Activated effector memory CD4-positive, alpha-beta T cell treated with anti-CD3 and anti-CD28 coated beads, Interleukin-2, amount 50 U/mL, for 16 hours (primary cell): ENCODE data around the gene PPFIBP1.

ENCODE experiments used
- DNase-seq: peaks from one replicate; pipeline ENCODE4 v3.0.0-alpha.2; 2020

Gene PPFIBP1

GRCh38 chr12:27674989-27675388 is 151.0 kb downstream of the PPFIBP1 start:
- no peak for DNase-seq

- no peak for DNase-seq
Observed at GRCh38 chr12:27680619-27681018, 156.6 kb downstream of the PPFIBP1 start.

GRCh38 chr12:27682534-27682933 is 158.5 kb downstream of the PPFIBP1 start:
- DNase-seq: no peak

DNA sequence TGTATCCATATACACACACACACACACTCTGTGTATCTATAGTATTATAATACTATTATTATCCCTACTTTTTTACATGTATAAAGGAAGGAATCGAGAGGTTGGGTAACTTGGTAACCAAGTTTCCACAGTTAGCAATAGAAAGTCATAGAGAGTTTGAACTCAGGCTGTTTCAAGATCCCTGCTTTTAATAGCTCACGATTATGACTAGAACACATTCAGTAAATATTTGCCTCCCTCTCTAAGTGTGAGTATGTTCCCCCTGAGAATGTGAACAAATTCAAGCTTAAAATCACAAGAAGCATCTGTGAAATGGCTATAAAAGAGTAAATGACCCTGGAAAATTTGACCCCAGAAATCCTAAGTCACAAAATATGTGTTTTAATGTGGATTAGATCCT is 161.3 kb downstream of the PPFIBP1 start:
- no peak for DNase-seq

DNA sequence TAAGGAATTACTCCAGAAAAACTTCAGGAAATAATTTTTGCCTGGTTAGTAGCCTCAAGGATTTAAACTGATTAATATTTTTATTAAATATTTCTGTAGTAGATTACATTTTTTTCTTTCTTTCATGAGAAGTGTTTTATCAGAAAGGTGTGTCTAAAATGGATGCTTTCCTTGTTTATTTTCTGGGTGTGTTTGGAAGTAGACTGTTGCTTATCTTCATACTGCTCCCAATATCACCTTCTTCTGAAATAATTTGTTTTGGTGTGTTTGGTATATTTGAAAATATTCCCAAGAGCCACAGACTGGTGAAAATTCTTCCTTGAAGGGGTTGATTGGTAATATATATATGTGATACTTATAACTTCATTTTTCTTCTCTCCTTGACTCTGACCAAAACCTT is 162.1 kb downstream of the PPFIBP1 start:
- DNase-seq: no peak

DNA sequence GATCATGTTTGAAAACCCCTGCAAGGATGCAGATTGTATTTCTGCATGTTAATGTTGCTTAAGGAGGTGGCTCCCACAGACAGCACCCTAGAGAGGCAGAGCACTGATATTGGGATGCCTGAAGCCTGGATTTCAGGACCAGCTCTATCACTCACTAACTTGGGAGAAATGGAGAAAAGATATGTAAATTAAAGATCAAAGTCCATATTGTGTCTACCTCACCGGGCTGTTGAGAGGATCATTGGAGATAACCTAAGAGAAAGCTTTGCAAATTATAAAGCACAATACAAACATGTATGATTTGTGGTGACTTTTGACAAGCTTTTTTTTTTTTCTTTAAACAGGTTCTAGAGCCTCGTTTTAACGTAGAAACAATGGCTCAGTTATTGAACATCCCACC is 164.7 kb downstream of the PPFIBP1 start:
- no peak for DNase-seq

DNA sequence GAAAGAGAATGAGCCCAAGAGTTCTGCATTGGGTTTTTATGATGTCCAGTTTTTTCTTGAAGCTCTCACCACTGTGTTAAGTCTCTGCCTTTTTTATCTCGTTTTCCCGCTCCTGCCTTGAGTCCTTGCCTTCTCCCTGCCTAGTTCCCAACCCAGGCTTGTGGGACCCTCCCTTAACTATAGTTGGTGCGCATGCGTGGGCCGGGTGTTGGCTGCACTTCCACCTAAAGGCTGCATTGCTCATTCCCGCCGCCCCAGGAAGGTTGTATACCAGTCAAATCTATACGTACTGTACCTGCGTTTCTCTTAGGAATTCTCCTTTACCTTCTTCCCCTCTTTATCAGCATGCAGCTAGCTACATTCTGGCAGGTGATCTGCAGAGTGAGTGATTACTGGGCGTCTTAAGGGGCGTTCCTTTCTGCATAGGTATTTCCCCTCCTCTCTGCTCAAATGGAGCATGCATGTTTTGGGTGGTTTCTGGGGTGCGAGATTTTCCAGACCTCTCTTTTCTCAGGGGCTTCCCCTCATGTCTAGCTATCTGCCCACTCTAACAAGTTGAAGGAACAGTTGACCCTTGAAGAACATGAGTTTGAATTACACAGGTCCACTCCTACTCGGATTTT is 165.7 kb downstream of the PPFIBP1 start:
- DNase-seq: no peak

DNA sequence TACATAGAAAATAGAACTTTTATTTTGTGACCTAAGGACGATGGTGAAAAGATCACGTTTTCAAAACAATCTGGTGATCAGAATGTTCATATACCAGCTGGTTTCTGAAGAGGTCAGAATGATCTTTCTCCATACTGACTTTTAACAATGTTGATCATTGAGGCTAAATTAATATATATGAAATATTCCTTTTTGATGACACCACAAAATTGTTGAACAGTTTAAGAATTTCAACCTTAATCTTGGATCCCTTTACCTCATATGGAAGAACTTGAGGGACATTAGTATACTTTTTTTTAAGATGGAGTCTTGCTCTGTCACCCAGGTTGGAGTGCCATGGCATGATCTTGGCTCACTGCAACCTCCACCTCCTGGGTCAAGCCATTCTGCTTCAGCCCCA is 169.4 kb downstream of the PPFIBP1 start:
- DNase-seq: no peak

DNA sequence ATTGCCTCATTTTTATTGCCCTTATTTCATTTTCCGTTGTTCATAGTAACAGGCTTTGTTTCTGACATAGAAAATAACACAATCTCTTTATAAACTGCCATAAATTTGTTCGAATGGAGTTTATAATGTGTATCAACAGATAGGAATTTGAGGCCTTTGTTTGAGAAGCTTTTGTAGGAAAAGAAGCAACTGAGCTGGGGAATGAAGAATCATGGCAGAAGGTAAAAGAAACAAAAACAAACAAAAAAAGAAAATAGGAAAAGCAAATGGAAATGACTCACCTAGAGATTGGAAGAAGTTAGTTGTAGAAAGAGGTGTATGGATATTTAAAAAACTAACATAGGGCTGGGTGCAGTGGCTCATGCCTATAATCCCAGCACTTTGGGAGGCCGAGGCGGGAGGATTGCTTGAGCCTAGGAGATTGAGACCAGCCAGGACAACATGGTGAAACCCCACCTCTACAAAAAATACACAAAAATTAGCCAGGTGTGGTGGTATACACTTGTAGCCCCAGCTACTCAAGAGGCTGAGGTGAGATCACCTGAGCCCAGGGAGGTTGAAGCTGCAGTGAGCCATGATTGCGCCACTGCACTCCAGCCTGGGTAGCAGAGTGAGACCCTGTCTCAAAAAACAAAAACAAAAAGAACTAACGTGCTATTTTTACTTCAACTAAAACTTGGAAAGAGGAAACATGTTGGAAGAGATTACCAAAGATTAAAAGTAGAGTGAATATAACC is 171.7 kb downstream of the PPFIBP1 start:
- no peak for DNase-seq

DNA sequence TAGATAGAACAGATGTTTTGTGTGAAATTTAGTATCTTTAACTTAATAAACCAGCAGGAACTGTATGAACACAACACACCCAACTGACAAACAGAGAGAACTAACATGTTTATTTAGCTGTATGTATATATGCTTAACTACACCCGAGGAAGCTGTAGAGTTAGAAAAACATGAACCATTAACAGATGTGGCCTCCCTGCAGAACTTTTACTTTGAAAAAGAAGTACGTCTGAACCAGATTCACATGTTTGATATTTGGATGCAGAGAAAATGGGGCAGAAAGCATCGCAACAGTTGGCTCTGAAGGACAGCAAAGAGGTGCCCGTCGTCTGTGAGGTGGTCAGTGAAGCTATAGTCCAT is 172.3 kb downstream of the PPFIBP1 start, which contains the start of gene REP15:
TSS of gene REP15 (plus strand) at position 155 of the 360 bp plus-strand sequence. CDS start at position 271, 116 bp downstream.
- DNase-seq: no peak

DNA sequence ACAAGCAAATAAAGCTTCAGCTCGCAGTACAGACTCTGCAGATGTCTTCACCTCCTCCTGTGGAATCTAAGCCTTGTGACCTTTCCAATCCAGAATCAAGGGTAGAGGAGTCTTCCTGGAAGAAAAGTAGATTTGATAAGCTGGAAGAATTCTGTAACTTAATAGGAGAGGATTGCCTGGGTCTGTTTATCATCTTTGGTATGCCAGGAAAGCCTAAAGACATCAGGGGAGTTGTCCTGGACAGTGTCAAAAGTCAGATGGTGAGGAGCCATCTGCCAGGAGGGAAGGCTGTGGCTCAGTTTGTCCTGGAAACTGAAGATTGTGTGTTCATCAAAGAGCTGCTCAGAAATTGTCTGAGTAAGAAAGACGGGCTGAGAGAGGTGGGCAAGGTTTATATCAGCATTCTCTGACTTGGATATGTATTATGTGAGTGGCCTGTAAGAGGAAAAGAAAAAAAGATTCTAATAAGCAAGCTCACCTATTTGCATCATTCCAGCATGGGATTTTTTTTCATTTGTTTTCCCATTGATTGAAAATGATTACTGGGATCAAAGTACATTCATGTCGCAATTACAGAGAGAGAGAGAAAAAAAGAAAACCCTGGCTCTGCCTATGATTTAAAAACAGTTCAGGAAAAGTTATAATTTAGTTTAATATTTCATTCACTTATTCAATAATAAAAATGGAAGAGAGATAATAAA is 173.0 kb downstream of the PPFIBP1 start:
- DNase-seq: no peak

DNA sequence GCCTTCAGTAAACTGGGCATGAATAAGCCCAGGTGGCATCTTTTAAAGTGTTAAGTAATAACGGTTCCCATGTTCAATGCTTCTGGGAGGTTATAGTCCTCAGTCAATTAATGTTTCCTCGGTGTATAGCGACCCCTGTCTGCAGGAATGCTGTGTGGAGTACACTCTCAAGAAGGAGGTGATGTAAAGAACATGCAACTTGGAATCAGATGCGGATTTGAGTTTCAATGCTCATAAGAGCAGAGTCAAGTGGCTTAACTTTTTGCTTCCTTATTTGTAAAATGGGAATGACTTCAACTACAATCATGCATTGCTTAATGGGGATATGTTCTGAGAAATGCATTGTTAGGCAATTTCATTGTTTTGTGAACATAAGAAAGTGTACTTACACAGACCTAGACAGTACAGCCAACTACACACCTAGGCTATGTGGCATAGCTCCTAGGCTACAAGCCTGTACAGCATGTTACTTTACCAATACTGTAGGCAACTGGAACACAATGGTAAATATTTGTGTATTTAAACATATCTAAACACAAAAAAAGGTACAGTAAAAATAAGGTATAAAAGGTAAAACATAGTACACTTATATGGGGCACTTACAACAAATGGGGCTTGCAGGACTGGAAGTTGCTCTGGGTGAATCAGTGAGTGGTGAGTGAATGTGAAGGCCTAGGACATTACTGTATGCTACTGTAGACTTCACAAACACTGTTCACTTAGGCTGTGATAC is 179.9 kb downstream of the PPFIBP1 start:
- peak; percentile 85 for DNase-seq

DNA sequence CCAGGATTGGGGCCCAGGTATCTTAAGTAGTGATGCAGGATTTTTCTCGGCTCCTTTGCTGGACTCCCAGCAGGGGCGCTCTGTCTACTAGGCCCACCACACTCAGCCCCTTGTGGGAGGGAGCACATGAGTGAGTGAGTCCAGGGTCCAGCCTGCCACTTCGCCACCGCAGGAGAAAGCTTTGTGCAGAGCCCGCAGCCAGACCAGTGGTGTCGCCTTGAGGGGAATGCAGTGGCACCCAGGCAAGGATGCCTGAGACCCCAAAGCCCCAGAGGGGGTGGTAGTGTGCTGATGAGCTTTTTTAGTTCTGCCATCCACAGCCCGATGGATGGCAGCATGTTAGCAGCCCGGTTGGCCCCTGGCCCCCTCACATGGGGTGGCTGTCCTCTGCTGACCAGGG is 181.3 kb downstream of the PPFIBP1 start:
- no peak for DNase-seq

- DNase-seq: no peak
Observed at GRCh38 chr12:27707216-27707615, 183.2 kb downstream of the PPFIBP1 start.

DNA sequence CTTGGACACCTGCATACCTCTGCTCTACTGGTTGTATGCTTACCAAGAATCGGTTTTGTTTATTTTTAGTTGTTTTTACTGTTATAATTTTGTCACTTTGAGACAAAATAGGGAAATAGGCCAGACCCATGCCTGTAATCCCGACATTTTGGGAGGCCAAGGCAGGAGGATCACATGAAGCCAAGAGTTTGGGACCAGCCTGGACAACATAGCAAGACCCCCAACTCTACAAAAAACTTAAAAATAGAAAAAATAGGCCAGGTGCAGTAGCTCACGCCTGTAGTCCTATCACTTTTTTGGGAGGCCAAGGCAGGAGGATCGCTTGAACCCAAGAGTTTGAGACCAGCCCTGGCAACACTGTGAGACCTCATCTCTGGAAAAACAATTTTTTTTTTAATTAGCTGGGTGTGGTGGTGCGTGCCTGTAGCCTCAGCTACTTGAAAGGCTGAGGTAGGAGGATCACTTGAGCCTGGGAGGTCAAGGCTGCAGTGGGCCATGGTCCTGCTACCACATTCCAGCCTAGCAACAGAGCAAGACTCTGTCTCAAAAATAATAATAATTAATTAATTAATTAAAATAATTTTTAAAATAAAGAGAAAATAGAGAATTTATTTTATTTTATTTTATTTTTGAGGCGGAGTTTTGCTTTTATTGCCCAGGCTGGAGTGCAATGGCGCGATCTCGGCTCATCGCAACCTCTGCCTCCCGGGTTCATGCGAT is 185.4 kb downstream of the PPFIBP1 start:
- no peak for DNase-seq

DNA sequence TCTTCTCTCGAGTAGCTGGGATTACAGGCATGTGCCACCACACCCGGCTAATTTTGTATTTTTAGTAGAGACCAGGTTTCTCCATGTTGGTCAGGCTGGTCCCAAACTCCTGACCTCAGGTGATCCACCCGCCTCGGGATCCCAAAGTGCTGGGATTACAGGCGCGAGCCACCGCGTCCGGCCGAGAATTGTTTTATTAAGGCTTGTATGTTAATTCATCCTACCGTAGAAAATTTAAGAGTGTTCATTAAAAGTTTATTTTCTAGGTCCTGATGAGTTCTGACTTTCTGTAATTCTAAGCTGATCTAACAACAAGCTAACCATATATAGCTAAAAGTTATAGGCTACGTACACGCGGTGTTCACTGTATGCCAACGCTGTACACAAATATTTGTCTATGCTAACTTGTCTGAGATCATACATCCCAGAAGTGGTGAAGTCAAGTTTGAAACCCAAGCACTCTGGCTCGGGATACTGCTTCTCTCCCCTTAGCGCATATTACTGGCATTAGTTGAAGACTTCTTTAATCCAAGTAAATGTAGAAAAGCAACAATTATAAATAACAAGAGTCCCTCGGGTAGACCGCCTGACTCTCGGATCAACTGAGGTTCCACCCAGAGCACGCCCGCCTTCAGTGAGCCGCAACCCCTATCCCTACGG is 186.1 kb downstream of the PPFIBP1 start:
- DNase-seq: no peak

DNA sequence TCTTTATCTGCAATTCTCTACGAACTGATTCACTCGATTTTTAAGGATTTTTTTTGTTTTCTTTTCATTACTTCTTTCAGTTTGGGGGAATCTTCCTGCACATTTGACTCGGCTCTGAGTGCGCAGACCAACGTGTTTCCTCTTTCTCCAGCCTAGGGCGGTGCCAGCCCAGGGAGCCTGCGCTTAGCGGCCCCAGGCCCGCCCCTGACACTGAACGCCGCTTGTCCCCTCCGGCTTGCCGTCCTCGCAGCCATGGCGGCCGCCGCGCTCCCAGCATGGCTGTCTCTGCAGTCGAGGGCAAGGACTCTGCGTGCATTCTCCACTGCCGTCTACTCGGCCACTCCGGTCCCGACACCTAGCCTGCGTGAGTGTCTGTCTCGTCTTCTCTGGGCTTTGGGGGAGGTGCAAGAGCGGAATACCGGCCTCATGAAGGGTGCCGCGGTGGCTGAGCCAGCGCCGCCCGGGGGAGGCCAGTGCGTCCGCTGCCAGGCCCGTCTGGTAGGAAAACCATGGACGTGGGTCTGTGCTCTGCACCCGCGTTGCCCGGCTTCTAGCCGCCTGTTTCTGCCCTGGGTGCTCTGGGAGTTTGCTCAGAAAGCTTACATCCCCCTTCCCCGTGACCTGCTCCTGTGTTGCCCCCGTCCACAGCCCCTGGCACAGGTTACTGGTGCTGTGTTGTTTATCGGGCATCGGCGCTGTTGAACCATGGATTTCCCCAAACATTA is 186.7 kb downstream of the PPFIBP1 start, which contains the start of gene MRPS35:
TSS of gene MRPS35 (plus strand) at position 241 of the 725 bp plus-strand sequence. CDS start at position 253, 12 bp downstream.
- DNase-seq: peak; percentile 97

DNA sequence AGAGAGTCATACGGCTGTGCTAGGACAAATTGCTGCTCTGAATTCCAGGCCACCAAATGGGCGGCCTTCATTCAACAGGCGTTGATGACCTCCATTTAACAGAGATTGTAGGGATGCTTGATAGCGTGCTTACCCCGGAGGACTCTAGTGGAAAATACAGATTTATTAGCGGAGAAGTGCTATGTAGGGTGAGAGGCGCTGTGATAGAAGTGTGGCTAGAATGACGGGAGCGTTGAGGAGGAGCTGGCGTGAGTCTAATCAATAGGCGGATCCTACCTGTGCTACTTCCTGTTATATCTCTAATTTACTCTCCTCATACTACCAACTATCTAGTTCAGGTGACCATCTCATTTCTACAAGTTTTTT is 187.3 kb downstream of the PPFIBP1 start:
- DNase-seq: no peak

DNA sequence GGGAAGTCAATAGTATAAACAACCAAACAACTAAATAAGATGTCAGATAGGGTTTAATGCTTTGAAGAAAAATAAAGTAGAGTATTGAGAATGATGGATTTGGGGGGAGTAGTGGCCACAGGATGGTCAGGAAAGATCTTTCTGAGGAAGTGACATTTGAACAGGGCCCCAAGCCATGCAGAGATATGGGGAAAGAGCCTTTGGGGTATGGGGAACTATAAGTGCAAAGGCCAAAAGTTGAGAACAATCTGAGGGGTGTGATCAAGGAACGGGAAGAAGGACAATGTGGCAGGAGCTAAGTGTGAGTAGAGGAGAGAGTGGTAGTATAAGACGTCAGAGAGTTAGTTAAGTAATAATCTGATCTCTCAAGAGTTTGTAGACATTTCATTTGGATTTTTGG is 188.0 kb downstream of the PPFIBP1 start:
- no peak for DNase-seq

GRCh38 chr12:27723212-27723611 is 199.2 kb downstream of the PPFIBP1 start:
- DNase-seq: no peak

DNA sequence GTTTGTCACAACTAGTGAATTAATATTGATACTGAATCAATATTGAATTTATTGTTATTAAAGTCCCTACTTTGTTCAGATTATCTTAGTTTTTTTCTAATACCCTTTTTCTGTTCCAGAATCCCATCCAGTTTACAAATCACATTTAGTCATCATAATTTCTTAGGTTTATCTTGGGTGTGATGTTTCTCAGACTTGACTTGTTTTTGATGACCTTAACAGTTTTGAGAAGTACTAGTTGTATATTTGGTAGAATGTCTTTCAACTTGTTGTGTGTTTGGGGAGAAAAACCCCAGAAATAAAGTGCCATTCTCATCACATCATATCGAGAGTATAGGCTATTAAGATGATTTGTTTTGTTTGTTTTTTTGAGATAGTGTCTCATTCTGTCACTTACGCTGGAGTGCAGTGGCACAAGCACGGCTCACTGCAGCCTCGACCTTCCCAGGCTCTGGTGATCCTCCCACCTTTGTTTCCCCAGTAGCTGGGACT is 206.1 kb downstream of the PPFIBP1 start:
- no peak for DNase-seq
